Stimulated activated CD4-positive, alpha-beta T cell treated with anti-CD3 and anti-CD28 coated beads, Interleukin-4, amount 100 ng/mL, for 24 hours (primary cell): ENCODE data around the gene RNF157.
A peak's percentile ranks its signal among the peaks of the same experiment; 100 is the strongest.
"Not testable (repeated sequence)": the region's sequence is repeated elsewhere in the genome, so short reads cannot be mapped to it uniquely, and the experiment has no call there.

Experiments
- DNase-seq: peaks from one replicate; pipeline ENCODE4 v3.0.0-alpha.2; 2020

Gene RNF157

GRCh38 chr17:76232342-76232741, 8.0 kb downstream of the RNF157 start:
- no peak for DNase-seq

GRCh38 chr17:76226749-76227148, 13.5 kb downstream of the RNF157 start:
- not testable (repeated sequence) for DNase-seq

- DNase-seq, result not testable (repeated sequence)
Observed at GRCh38 chr17:76225373-76226086, 14.8 kb downstream of the RNF157 start.

GRCh38 chr17:76223802-76224201, 16.5 kb downstream of the RNF157 start:
- DNase-seq, result no peak

GRCh38 chr17:76219670-76220383, 20.5 kb downstream of the RNF157 start:
- DNase-seq, result no peak

- no peak for DNase-seq
Observed at GRCh38 chr17:76217081-76217480, 23.2 kb downstream of the RNF157 start.

- DNase-seq, result no peak
Observed at GRCh38 chr17:76213491-76213890, 26.8 kb downstream of the RNF157 start.

GRCh38 chr17:76208120-76208519, 32.2 kb downstream of the RNF157 start:
- DNase-seq, result no peak

GRCh38 chr17:76207275-76208059, 32.8 kb downstream of the RNF157 start:
- DNase-seq, result no peak

- not testable (repeated sequence) for DNase-seq
Observed at GRCh38 chr17:76205542-76206144, 34.6 kb downstream of the RNF157 start.

GRCh38 chr17:76204277-76204676, 36.0 kb downstream of the RNF157 start:
- DNase-seq, result no peak

- no peak for DNase-seq
Observed at GRCh38 chr17:76200354-76200753, 39.9 kb downstream of the RNF157 start.

- DNase-seq, result peak; percentile 69
Observed at GRCh38 chr17:76199469-76199868, 40.8 kb downstream of the RNF157 start.

GRCh38 chr17:76198702-76199101, 41.6 kb downstream of the RNF157 start:
- DNase-seq, result no peak

GRCh38 chr17:76197911-76198310, 42.4 kb downstream of the RNF157 start:
- no peak for DNase-seq

- no peak for DNase-seq
Observed at GRCh38 chr17:76196675-76197074, 43.6 kb downstream of the RNF157 start.

- no peak for DNase-seq
Observed at GRCh38 chr17:76195281-76196096, 44.8 kb downstream of the RNF157 start.

- DNase-seq, result peak; percentile 29
Observed at GRCh38 chr17:76193591-76193990, 46.7 kb downstream of the RNF157 start.

GRCh38 chr17:76191896-76192295, 48.4 kb downstream of the RNF157 start:
- DNase-seq, result peak; percentile 61

GRCh38 chr17:76189741-76190140, 50.6 kb downstream of the RNF157 start:
- no peak for DNase-seq

- DNase-seq, result no peak
Observed at GRCh38 chr17:76189247-76189646, 51.0 kb downstream of the RNF157 start.
